CD4-positive, alpha-beta T cell treated with Interleukin-6 for 4 hours (primary cell): ENCODE measurements around the gene ENOSF1.

Experiments
- DNase-seq: peaks from one replicate; pipeline ENCODE4 v3.0.0-alpha.2; 2020; ENCODE audit warnings: mixed read lengths

The ENOSF1 gene

DNA sequence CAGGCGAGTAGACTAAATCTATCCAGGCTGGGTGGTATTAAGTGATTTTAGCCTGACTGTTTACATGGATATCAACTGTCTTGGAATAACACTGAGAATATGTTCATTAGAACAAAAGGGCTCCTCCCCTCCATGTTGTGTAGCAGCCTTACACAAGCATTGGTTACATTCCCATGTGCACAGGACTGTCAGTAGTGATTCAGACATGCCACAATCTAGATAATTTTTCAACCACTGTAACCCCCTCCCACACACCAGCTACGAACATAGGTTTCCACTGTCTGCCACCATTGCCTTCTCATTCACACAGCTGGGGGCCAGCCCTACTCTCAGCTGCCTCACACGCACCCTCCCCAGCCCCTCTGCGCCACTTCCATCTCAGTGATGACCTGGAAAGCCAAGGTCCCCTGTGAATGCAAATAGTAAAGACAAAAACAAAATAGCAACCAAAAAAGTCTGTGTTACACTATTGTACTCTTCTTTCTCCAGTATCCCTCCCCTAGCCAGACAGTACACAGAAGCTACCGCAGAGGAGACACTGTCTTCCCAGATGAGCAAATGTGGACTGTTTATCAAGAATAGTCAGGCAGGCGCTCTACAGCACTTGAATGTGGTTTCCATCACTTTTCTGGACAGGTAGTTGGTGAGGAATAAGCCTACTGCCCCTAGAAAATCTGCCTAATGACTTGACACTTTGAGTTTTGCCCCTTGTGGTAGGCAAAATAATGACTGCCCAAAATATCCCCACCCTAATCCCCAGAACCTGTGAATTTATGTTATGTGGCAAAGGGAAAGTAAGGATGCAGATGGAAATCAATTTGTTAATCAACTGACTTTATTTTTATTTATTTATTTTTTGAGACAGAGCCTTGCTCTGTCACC is 82.9 kb downstream of the ENOSF1 start:
- no peak for DNase-seq

DNA sequence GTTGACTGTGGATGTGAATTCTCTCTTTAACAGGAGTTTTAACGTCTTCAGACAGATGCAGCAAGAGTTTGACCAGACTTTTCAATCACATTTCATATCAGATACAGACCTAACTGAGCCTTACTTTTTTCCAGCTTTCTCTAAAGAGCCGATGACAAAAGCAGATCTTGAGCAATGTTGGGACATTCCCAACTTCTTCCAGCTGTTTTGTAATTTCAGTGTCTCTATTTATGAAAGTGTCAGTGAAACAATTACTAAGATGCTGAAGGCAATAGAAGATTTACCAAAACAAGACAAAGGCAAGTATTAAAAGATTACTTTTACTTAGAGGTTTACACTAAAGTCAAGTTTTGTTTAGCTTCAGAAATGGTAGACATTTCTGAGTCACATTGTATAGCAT is 85.2 kb downstream of the ENOSF1 start:
- no peak for DNase-seq

DNA sequence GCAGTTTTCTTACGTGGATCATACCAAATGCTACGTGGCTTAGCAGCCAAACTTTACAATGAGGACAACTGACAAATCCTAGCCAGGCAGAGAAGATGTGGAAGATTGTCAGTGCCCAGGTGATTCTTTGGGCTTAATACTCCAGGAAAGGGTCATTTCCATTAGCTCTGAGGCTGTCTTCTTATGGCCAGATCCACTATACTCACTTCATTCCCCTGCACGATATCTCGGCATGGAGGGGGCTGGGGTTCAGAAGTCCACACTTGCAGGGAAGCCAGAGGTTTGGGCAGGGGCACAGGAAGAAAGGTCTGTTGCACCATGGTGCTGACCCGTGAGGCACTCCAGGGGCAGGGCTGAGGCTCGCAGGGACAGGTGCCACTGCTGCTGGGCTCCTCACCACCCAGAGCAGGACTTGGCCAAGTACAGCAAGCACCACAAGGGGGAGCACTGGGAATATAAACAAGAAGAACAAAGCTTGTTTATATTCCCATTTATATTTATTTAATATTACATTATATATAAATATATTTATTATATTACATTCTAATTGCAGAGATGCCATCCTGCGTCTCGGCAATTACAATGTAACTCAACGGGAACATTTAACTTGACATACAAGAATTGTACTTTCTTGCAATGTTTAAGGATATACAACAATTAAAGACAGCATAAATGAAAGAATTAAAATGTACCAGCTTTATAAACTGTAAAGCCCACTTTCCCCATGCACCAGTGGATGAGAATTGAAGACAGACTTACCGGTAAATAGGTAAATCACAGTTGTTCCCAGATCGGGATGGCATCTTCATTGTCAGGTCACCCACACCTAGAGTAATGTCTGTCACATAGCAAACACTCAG is 88.4 kb downstream of the ENOSF1 start:
- peak; percentile 61 for DNase-seq

DNA sequence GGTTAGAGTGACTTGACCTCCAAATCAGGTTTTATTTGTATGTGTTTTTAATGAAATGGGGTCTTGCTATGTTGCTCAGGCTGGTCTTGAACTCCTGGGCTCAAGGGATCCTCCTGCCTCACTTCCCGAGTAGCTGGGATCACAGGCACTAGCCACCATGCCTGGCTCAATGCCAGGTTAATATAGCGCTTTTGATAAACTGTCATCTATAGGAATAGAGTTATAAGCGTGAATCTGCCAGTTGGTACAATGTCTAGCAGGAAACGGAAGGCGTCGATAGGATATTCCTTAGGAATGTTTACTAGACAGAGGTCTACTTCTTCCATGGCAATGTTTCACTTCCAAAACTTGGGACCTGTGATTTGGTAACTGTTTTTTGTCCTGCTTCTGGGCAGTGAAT is 90.1 kb downstream of the ENOSF1 start:
- no peak for DNase-seq

DNA sequence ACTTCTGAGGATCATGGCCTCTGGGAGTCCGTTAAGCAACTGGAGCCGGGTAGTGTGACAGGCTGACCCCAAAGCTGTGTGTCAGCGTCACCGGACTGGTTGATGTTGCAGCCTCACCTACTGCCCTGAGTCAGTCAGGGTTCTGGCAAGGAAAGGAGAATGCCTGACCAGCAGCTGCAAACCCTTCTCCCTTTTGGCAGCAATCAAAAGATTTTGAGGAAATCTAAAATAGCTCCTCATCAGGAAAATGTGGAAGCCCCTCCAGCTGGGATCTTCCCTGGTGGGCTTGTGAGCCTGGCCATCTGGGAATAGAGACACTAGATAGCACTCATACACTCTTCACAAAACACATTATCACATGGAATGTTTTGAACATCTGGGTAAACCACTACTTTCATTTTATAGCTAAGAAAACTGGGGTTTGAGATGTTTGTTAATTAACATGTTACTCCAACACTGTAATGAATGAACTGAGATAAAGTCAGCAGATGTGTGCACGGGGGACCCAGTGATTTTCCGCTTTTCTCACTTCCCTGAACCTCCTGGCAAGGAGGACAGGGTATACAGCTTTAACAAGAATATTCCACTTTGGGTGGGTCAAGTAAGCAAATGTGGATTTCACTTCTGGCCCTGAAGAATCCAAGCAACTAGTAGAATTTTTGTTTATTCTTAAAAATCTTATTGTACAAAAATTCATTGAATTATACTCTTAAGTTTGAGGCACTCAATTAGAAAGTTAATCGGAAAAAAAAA is 91.0 kb downstream of the ENOSF1 start:
- no peak for DNase-seq
